ENCODE results near the gene DKK3. TPM values are rescaled to one million over a fixed set of nuclear protein-coding genes. Genes with fewer than 3 reads are reported as not detected.

Gene DKK3
- total RNA-seq, 1 donor from 2014 or later = 23.9 TPM

- Histone ChIP-seq H4K20me1 (ENCODE audit: low read depth) (peaks cover 4% of the 10 kb centered on the region), H3K4me2 (no peak overlapping the region), H3K79me2 (ENCODE audit: low read depth) (no peaks in the 10 kb centered on the region), H3K27me3 (no peaks in the 10 kb centered on the region), H3K27ac (peak overlapping the region; percentile 57), H3K9ac (no peak overlapping the region), H3K4me1 (peaks cover 21% of the 10 kb centered on the region), H3F3A (ENCODE audit: low read depth) (peaks cover 27% of the 10 kb centered on the region), H3K9me3 (ENCODE audit: low read depth) (no peaks in the 10 kb centered on the region), H3K4me3 (no peak overlapping the region), H2AFZ (replicated peaks) (no peak overlapping the region), H3K36me3 (peaks cover 26% of the 10 kb centered on the region)
- Mint-ChIP-seq H3K4me3 (no peak overlapping the region), H3K9me3 (no peaks in the 10 kb centered on the region), H3K36me3 (peaks cover 49% of the 10 kb centered on the region), H3K27me3 (ENCODE audit: insufficient read depth, low read depth) (no peaks in the 10 kb centered on the region), H3K4me1 (peaks cover 35% of the 10 kb centered on the region), H3K27ac (no peak overlapping the region)
- no peak for DNase-seq (ENCODE audit: low spot score)
- TF ChIP-seq EZH2 (IDR thresholded peaks at IDR 0.05) (no peak), EZH2phosphoT487 (IDR thresholded peaks at IDR 0.05) (no peak), CTCF (IDR thresholded peaks at IDR 0.05) (no peak)
Observed at GRCh38 chr11:11937957-11938356, 70.5 kb downstream of the DKK3 start.

GRCh38 chr11:11937433-11937832, 71.0 kb downstream of the DKK3 start:
- H2AFZ ChIP-seq (replicated peaks) = no peak overlapping the region
- no peak overlapping the region for H3K4me3 ChIP-seq
- H3K27me3 ChIP-seq = no peaks in the 10 kb centered on the region
- DNase-seq (ENCODE audit: low spot score) = no peak
- Mint-ChIP-seq H3K27me3 (ENCODE audit: insufficient read depth, low read depth) (no peaks in the 10 kb centered on the region), H3K36me3 (peaks cover 49% of the 10 kb centered on the region), H3K27ac (no peak overlapping the region), H3K4me1 (peaks cover 31% of the 10 kb centered on the region), H3K9me3 (no peaks in the 10 kb centered on the region), H3K4me3 (no peak overlapping the region)
- TF ChIP-seq EZH2phosphoT487 (IDR thresholded peaks at IDR 0.05) = no peak
- no peak for TF ChIP-seq CTCF (IDR thresholded peaks at IDR 0.05)
- no peak for TF ChIP-seq EZH2 (IDR thresholded peaks at IDR 0.05)
- no peak overlapping the region for H3K9ac ChIP-seq
- H3K79me2 ChIP-seq (ENCODE audit: low read depth) = no peaks in the 10 kb centered on the region
- H4K20me1 ChIP-seq (ENCODE audit: low read depth) = peaks cover 4% of the 10 kb centered on the region
- peak overlapping the region; percentile 57 for H3K27ac ChIP-seq
- H3F3A ChIP-seq (ENCODE audit: low read depth) = peaks cover 27% of the 10 kb centered on the region
- H3K4me1 ChIP-seq = peaks cover 21% of the 10 kb centered on the region
- no peak overlapping the region for H3K4me2 ChIP-seq
- H3K9me3 ChIP-seq (ENCODE audit: low read depth) = no peaks in the 10 kb centered on the region
- H3K36me3 ChIP-seq = peaks cover 26% of the 10 kb centered on the region

- Histone ChIP-seq H2AFZ (replicated peaks) (no peak overlapping the region), H3K4me3 (no peak overlapping the region), H3K79me2 (ENCODE audit: low read depth) (no peaks in the 10 kb centered on the region), H3K27me3 (no peaks in the 10 kb centered on the region), H3K9ac (no peak overlapping the region), H3K4me1 (peaks cover 11% of the 10 kb centered on the region), H3K4me2 (no peak overlapping the region), H3F3A (ENCODE audit: low read depth) (peaks cover 23% of the 10 kb centered on the region), H4K20me1 (ENCODE audit: low read depth) (no peaks in the 10 kb centered on the region), H3K27ac (no peak overlapping the region), H3K36me3 (peaks cover 24% of the 10 kb centered on the region), H3K9me3 (ENCODE audit: low read depth) (no peaks in the 10 kb centered on the region)
- Mint-ChIP-seq H3K27ac (no peak overlapping the region), H3K27me3 (ENCODE audit: insufficient read depth, low read depth) (no peaks in the 10 kb centered on the region), H3K4me1 (peaks cover 19% of the 10 kb centered on the region), H3K36me3 (peaks cover 57% of the 10 kb centered on the region), H3K9me3 (no peaks in the 10 kb centered on the region), H3K4me3 (no peak overlapping the region)
- no peak for TF ChIP-seq EZH2 (IDR thresholded peaks at IDR 0.05)
- no peak for TF ChIP-seq EZH2phosphoT487 (IDR thresholded peaks at IDR 0.05)
- TF ChIP-seq CTCF (IDR thresholded peaks at IDR 0.05) = no peak
- DNase-seq (ENCODE audit: low spot score) = no peak
Observed at GRCh38 chr11:11935536-11935935, 72.9 kb downstream of the DKK3 start.

Measured in neural progenitor cell (in vitro differentiated cells).